SKM-1 treated with dmso at 0.1 percent for 144 hours (cell line): Measurements from ENCODE around the gene FGF1.
A peak's percentile ranks its signal among the peaks of the same experiment; 100 is the strongest.
"Not testable (repeated sequence)": the region's sequence is repeated elsewhere in the genome, so short reads cannot be mapped to it uniquely, and the experiment has no call there.

Experiments
- DNase-seq: peaks from one replicate; lab custom pipeline; 2025; ENCODE audit not compliant: unreplicated experiment; lab: John Stamatoyannopoulos, UW

The FGF1 gene

DNA sequence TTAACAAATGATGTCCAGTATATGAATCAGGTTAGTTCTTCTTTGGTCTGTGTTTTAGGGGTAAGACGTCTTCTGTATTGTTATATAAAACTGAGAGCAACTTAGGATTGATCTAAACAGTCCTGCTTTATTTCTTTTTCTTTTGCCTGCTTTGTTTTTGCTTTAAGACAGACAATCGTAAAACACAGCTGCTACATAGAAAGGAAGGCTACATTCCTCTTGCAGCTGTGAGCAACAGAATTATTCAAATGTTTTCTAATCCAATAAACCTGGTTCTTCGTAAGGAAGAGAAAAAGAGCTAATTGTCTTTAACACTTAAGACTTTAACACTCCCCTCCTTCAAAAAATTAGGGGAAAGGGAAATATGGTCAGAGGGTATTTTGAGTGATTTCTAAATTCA, 14.6 kb downstream of the FGF1 start:
- DNase-seq: no peak

DNA sequence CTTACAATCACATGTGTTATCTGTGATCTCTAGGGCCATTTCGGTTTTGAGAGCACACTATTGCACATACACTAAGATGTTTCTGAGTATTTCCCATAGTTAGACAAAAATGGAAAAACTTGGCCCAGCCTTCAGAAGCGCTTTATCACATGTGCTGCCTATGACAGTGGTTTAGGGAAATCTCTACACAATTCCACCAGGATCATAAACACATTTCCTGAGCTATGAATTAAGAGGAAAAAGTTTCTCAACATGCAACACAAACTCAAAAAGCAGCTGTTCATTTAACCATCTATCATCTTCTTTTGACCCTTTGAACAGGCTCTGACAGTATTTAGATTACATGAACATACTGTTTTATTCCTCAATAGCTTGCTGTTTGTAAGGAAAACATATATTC, 15.1 kb downstream of the FGF1 start:
- no peak for DNase-seq

GRCh38 chr5:142669477-142669876, 16.4 kb downstream of the FGF1 start:
- no peak for DNase-seq

GRCh38 chr5:142668336-142668735, 17.6 kb downstream of the FGF1 start:
- no peak for DNase-seq

DNA sequence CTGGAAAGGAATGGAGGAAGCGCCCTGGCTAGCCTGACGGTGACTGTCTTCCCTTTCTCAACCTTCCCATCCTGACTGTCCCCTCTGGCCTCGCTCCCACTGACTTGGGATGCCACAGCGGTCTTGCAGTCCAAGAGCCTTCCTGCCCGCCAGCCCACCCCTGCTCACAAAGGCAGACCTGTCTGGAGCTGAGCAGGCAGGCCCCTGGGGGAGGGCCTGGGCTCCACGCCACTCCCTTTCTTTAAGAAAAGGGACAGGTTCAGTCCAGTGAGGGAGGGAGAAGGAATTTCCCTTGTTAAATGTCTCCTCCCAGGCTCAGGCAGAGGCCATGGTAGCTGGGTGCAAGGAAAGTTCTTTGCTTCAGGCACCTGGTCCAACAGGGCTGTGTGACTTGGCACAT, 18.1 kb downstream of the FGF1 start:
- no peak for DNase-seq

GRCh38 chr5:142664636-142665035, 21.3 kb downstream of the FGF1 start:
- DNase-seq: peak; percentile 87

GRCh38 chr5:142664067-142664466, 21.8 kb downstream of the FGF1 start:
- DNase-seq: no peak

- no peak for DNase-seq
Measured at GRCh38 chr5:142663246-142663645, 22.6 kb downstream of the FGF1 start.

DNA sequence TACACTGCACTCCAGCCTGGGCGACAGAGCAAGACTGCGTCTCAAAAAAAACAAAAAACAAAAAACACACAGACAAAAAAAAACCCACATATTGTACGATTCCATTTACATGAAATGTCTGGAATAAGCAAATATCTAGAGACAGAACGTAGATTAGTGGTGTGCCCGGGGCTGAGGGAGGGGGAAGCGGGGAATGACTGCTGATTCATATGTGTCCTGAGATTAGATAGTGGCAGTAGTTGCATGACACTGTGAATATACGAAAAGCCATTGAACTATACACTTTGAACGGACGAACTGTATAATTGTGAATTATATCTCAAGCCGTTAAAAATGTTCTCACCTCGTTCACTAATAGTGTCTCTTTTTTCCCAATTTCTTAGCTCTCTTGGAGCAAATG, 23.9 kb downstream of the FGF1 start:
- DNase-seq: no peak

DNA sequence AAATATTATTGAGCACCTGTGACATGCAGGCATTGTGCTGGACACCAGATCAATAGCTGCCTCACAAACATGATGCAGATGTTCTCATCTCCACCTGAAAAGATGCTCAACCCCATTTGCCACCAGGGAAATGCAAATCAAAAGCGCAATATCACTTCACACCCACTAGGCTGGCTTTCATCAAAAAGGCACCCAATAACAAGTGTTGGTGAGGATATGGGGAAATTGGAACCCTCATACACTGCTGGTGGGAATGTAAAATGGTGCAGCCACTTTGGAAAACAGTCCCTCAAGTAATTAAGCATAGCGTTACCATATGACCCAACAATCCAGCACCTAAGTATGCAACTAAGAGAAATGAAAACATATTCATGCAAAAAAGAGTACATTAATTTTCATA, 24.7 kb downstream of the FGF1 start:
- DNase-seq: no peak

- no peak for DNase-seq
Measured at GRCh38 chr5:142660731-142661130, 25.2 kb downstream of the FGF1 start.

- DNase-seq: no peak
Measured at GRCh38 chr5:142660196-142660595, 25.7 kb downstream of the FGF1 start.

DNA sequence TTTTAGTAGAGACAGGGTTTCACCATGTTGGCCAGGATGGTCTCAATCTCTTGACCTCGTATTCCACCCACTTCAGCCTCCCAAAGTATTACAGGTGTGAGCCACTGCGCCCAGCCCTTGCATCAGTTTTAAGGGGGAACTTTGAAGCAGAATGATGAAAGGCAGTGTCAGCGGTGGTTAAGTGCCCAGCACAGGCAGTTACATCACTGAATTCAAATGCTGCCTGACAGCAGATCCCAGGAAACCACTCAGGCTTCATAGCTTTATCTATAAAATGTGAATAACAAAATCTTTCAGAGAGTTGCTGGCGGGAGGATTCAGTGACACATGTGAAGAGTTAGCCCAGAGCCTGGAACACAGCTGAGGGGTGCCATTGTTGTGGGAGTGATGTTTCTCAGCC, 26.5 kb downstream of the FGF1 start:
- no peak for DNase-seq

DNA sequence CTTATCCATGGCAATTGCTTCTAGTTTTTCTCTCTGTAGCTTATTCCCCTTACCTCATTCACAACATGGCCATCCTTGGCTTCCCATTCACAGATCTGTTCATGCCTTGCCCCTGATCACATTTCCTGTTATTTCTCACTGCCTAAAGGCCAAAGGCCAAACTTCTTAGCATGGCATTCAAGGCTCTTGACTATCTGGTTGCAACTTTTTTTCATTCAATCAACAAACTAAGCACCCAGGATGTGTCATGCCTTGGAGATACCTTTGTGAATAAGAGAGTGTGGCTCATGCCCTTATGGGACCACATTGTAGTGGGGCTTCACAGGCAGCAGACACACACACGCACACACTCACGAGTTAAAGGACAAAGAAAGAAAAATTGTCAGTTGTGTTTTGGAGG, 27.6 kb downstream of the FGF1 start:
- DNase-seq: no peak

DNA sequence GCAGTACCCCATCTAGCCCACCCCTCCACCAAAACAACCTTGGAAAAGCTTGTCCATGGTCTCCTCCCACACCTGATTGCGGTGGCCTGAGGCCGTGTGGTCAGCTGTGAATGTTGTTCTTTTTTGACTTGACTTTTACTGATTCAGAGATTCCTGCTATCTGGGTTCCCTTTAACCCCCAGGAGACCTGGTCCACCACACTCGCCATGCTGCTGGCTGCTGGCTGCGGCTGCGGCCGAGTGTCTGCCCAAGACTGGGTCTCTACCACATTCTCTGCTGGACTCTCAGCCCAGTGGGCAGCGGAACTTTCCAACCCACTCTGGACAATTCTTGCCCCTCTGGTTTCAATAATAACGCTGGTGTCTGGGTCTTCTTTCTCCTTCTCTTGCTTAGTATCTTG, 28.4 kb downstream of the FGF1 start:
- DNase-seq: no peak

DNA sequence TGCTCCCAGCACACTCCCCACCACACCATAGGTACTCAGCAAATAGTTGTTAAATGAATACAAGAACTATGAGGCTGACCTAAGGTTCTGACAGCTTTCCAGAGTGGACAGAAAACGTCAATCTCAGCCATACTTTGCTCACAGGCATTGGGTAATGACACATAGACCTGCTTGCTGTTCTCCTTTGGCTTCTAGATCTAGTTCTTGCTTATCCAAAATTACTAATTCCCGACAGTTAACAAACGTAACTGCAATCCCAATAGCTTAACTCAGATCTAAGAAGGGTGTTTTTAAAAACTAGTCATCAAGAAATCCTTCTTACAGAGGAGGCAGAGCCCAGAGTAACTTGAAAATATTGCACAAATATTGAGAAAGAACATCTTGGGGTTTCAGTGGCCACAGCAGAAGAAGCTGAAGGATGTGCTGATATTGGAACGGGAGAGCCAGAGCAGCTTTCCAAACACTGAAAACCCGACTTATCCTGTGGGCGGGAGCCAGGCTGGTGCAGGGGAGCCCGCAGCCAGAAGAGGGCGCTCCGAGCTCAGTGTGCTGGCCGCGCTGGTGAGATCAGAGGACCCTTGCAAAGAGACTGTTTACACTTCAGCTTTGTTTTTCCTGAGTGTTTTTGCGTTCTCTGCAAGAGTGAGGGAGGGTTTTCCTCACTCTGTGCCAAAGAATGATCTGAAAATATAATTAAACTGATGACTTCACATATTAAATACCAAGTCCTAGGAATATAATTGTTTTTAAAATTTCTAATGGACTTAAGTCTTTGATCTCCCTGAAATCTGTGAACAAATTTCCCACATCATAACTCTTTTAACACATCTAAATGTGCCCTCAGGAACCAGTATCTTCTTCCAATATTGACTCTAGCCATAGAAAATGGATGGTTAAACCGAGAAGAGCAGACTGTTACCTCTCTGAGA, 30.3 kb downstream of the FGF1 start:
- peak; percentile 55 for DNase-seq

GRCh38 chr5:142654578-142655058, 31.3 kb downstream of the FGF1 start:
- no peak for DNase-seq

GRCh38 chr5:142653321-142653720, 32.6 kb downstream of the FGF1 start:
- no peak for DNase-seq

DNA sequence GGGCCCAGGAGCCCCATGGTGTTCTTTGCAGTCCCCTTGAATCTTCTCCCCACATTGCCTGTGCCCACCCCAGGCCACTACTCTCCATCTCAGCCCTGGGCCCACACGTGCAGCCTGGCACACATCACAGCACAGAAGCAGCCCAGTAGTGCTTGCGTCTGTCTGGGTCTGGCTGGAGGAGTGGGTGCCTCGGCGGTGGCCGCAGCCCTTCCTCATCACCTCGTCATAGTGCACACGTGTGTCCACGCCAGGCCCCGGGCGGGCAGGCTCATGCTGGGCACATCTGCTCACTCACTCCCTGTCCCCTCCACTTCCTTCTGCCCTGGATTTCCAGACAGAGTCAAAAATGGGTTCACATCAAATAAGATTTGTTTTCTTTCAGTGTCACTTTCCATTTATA, 33.3 kb downstream of the FGF1 start:
- DNase-seq: no peak

DNA sequence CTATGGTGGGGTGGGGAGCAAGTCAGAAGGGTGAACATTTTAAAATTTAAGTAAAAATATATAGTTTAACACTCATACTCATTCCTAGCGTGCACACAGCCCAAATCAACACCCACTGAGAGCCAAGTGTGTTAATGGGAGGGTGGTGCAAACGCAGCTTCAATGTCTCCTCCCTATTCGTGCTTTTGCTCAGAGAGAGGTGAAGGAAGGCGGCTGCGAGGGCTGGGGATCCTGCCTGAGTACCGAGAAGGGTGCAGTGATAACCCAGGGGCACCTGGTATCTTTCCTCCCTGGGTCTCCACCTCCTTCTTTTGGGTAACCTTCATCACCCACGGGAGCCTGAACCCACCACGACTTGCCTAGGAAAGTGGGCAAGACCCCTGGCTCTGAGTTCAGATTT, 35.0 kb downstream of the FGF1 start:
- DNase-seq: no peak

DNA sequence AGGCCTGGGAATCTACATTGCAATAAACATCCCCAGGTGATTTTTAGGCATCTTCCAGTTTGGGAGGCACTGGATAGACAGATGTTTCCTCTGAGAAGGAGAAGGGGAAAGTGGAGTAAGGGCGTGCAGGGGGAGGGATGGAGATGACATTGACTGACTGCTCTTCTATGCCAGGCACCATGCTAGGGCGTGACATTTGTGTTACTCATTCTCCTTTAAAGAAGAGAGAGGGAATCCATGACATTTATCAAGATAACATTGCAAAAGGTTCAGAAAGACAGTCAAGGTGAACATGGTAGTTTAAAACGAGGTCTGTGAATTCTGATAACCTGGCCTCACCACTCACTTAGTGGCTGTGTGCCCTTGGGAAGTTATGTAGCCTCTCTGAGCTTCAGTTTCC, 35.8 kb downstream of the FGF1 start:
- no peak for DNase-seq

- not testable (repeated sequence) for DNase-seq
Measured at GRCh38 chr5:142648108-142648507, 37.8 kb downstream of the FGF1 start.

- no peak for DNase-seq
Measured at GRCh38 chr5:142645456-142645855, 40.4 kb downstream of the FGF1 start.
